Stimulated activated CD4-positive, alpha-beta T cell treated with anti-CD3 and anti-CD28 coated beads, TNF-alpha, amount 100 ng/mL, for 4 hours (primary cell): ENCODE measurements around the gene CHN1.

Experiments used
- DNase-seq, 3 experiments: peaks; one replicate each; pipeline ENCODE4 v3.0.0-alpha.2; 2020; ENCODE audit warnings: low read depth in 3 of 3

Gene CHN1

GRCh38 chr2:174827371-174828369 lies 177.5 kb downstream of the CHN1 start:
- DNase-seq = no peak

- no peak for DNase-seq
Measured at GRCh38 chr2:174826051-174826450, 179.1 kb downstream of the CHN1 start.

GRCh38 chr2:174824068-174824467 lies 181.1 kb downstream of the CHN1 start:
- DNase-seq = no peak

GRCh38 chr2:174821628-174822027 lies 183.6 kb downstream of the CHN1 start:
- no peak for DNase-seq

GRCh38 chr2:174820361-174820760 lies 184.8 kb downstream of the CHN1 start:
- DNase-seq = no peak

GRCh38 chr2:174815526-174815925 lies 189.7 kb downstream of the CHN1 start:
- DNase-seq = no peak

GRCh38 chr2:174812037-174812436 lies 193.1 kb downstream of the CHN1 start:
- DNase-seq = no peak

GRCh38 chr2:174807931-174808330 lies 197.2 kb downstream of the CHN1 start:
- DNase-seq = no peak

GRCh38 chr2:174805803-174806202 lies 199.4 kb downstream of the CHN1 start:
- DNase-seq = no peak

GRCh38 chr2:174802459-174802858 lies 202.7 kb downstream of the CHN1 start:
- DNase-seq = no peak

GRCh38 chr2:174800436-174801205 lies 204.6 kb downstream of the CHN1 start:
- DNase-seq = no peak

- no peak for DNase-seq
Measured at GRCh38 chr2:174798801-174799200, 206.4 kb downstream of the CHN1 start.

- no peak for DNase-seq
Measured at GRCh38 chr2:174797781-174798276, 207.4 kb downstream of the CHN1 start.

GRCh38 chr2:174796319-174796771 lies 208.8 kb downstream of the CHN1 start:
- no peak for DNase-seq

- no peak for DNase-seq
Measured at GRCh38 chr2:174794851-174795374, 210.3 kb downstream of the CHN1 start.

GRCh38 chr2:174792309-174793025 lies 212.7 kb downstream of the CHN1 start:
- no peak for DNase-seq

GRCh38 chr2:174791746-174792280 lies 213.4 kb downstream of the CHN1 start:
- no peak for DNase-seq

GRCh38 chr2:174791020-174791419 lies 214.2 kb downstream of the CHN1 start:
- no peak for DNase-seq

GRCh38 chr2:174789001-174789400 lies 216.2 kb downstream of the CHN1 start:
- no peak for DNase-seq

- no peak for DNase-seq
Measured at GRCh38 chr2:174788291-174788929, 216.8 kb downstream of the CHN1 start.
